GM19193 (cell line): ENCODE measurements around the gene TMEM263.

Source experiments
- POLR2A ChIP-seq: IDR thresholded peaks from 4 replicates; pipeline ENCODE4 v1.6.1; 2011; ENCODE audit not compliant: insufficient read depth, insufficient read length; ENCODE audit errors: extremely low read depth

Gene TMEM263

DNA sequence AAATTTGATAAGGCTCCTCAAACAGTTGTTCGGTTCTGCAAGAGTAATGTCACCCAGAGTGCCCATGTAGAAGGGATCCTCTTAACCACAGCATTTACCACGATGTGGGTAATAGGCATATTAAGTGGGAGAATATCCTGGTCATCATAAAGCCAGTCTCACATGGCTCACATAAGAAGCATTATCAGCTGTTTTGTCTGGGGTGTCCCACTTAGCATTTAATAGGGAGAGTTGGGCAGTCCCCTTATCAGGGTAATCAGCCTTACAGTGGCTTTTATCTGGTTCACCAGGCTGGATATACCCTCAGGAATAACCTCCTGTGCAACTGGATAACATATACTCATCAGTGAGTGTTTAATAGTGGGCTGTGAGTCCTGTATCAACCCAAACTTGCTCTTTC lies 12.9 kb upstream of the TMEM263 start:
- no peak for TF ChIP-seq POLR2A

- no peak for TF ChIP-seq POLR2A
Measured at GRCh38 chr12:106945261-106945851, 10.4 kb upstream of the TMEM263 start.

DNA sequence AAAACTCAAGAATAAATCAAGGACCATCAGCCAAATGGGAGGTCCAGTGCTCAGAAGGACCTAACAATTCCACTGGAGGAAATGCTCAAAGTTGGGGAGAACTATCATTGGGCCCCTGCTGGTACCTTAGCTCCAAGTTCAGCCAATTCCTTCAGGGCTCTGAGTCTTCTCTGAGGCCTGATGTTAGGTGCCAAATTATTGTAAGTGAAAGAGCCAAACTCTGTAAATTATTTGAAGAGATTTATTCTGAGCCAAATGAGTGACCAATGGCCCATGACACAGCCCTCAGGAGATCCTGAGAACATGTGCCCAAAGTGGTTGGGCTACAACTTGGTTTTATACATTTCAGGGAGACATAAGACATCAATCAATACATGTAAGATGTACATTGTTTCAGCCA lies 8.2 kb upstream of the TMEM263 start:
- no peak for TF ChIP-seq POLR2A

DNA sequence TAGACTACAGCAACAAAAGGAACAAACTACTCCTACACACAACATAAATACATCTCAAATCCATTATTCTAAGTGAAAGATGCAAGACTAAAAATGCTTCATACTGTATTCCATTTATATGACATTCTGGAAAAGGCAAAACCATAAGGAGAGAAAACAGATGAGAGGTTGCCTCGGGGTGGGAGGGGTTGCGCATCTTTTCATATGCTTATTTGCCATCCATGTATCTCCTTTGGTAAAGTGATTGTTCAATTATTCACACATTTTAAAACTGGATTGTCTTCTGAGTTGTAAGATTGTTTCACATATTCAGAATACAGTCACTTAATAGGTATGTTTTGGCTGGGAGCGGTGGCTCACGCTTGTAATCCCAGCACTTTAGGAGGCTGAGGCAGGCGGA lies 5.1 kb upstream of the TMEM263 start:
- TF ChIP-seq POLR2A: no peak

DNA sequence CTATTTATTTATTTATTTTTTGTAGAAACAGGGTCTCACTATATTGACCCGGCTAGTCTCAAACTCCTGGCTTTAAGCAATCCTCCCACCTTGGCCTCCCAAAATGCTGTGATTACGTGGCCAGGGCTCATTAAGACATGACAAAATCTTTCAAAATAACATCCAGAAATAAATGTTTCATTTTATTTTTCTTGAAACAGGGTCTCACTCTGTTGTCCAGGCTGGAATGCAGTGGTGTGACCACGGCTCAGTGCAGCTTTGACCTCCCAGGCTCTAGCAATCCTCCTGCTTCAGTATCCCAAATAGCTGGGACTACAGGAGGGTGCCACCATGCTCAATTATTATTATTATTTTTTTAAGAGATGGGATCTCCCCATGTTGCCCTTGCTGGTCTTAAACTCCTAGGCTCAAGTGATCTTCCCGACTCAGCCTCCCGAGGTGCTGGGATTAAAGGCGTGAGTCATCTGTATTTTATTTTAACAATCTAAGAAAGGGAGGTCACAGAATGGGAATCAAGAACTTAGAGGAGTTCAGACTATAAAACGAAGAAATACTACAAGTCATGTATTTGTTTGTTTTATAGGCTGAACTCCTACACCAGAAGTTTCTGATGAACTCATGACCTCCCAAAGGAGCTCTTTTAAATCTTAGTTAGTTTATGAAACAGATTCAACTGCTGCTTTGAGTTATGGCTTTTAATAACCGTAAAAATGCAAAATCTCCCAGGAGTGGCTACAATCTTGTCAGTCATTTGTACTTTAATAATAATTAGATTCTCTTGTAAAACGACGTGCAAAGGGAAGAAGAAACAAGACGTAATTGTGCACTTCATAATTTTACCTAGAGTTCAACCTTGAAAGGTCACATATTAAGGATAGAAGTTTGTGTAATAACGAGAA lies 2.1 kb upstream of the TMEM263 start:
- TF ChIP-seq POLR2A: no peak

DNA sequence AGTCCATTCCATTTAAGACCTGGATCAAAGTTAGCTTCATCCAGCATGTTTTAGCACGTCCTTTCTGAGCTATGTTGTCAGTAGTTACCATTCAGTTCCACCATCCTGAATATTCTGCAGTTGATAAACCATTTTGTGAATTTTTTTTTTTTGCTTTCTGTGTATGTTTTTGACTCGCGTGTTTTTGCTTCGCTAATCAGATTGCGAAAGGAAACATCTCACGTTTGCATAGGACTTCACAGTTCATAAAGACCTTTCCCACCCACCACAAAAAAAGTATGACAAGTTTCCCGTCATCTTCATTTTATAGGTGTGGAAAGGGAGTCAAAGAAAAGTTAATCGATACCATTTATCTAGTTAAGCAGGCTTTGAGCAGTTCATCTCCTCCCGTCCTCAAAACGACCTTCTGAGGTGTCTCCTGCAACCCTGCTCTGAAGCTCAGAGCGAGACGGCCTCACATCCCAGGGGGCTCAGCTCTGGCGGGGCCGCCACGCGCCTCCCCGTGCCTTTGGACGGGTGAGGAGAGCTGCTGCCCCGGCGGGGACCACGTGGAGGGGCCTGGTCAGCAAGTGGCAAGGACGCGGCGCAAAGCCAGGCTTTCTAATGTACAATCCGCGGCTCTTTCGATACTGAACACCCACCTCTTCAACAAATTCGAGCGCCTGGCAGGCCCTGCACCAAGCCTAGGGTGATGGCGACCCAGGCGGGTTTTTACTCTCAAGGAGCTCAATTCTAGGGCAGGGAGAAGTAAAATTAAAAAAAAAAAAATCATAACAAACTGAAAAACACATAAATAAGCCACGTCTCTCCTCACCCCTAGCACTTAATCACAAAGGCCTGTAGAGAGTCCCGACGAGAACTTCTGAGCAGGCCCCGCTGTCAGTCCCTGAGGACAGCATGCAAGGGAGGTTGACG lies 988 bp upstream of the TMEM263 start:
- TF ChIP-seq POLR2A: no peak

DNA sequence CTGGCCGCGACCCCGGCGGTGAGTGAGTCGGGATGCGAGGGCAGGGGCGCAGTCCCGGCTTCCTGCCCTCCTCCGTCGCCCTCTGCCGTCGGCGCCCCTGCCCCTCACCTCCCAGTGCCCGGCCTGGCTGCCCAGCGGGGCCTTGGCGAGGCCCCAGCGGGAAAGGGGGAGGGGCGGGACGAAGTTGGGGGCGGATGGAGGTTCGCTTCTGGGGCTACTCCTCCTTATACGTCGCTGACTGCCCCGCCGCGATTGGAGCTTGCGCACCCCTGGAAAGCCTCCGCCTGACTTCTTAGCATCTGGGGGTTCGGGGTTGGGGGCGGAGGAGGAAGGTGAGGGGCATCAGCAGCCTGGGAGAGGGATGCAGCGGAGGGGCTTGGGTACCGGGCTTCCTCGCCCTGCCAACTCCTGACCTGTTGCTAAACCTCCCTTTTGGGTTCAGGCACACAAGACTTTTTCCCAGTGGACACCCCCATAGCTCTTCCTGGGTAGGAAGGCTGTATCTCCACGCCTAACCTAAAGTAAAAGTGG lies 406 bp downstream of the TMEM263 start:
- no peak for TF ChIP-seq POLR2A

DNA sequence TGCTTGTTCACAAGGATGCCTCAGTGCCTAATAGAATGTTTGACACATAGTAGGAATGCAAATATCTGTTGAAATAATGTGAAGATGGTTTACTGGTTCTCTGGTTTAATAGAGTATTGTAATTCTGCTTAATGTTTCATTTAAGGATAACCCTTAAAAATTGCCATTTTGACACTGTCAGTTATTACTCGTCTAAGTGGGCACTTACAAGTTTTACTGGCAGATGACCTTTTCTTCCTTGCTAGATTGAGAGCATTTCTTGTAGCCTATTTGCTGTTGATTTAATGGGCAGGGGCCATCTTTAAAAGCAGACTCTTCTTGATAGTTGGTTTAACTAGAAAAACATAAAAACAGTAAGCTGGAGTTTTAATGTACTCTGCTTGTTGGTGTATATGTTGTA lies 1.9 kb downstream of the TMEM263 start:
- TF ChIP-seq POLR2A: no peak

- no peak for TF ChIP-seq POLR2A
Measured at GRCh38 chr12:106960443-106960842, 4.7 kb downstream of the TMEM263 start.

GRCh38 chr12:106962286-106962685 lies 6.6 kb downstream of the TMEM263 start:
- no peak for TF ChIP-seq POLR2A

DNA sequence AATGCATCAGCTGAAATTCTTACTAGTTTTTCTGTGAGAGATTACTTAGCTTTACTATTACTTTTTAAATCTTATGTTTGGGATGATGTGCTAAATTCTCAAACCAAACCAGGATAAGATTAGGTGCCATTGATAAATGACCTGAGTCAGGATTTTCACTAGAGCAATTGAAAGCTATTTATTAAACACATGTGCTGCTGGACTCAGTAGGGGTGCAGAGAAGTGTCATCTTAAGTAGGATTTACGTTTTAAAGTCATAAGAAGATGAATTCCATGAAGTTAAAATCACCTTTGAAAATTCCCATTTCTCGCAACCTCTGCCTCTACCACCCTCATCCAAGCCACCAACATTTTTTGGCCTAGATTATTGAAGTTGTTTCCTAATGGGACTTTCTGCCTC lies 8.8 kb downstream of the TMEM263 start:
- no peak for TF ChIP-seq POLR2A

- no peak for TF ChIP-seq POLR2A
Measured at GRCh38 chr12:106971065-106971464, 15.4 kb downstream of the TMEM263 start.

DNA sequence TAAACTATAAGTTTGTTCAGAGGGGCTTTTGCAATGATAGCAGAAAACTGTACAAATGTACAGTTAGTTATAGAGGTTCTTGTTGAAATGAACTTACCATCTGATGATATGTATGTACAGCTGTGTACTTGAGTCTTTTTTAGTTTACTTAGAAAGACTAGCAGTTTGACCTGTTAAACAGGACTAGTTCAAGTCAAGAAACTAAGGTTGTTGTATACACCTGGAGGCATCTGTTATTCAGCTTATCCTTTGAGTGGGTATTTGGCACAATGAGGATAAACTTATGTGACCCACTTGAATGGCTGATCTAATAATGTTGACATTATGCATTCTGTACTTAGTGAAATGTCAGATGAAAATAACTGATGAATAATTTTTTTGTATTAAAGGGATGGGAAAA lies 17.8 kb downstream of the TMEM263 start:
- no peak for TF ChIP-seq POLR2A

DNA sequence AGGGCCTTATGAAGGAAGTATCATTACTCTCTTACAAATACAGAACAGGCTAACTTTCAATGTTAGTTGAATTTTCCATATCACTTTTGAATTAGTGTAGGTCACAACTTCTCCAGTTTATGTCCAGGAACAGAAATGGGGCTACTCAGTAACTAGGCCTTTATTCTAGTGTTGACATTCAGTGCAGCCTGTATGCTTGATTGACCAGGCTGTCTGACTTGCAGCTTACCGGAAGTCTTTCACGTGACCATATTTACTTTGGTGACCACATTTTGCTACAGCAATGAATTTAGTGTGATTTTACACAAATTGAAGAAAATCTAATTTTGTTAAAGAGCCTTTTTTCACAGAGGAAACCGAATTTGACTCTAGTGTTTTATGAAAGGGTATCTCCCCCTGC lies 18.8 kb downstream of the TMEM263 start:
- no peak for TF ChIP-seq POLR2A

GRCh38 chr12:106975098-106975497 lies 19.4 kb downstream of the TMEM263 start:
- no peak for TF ChIP-seq POLR2A

- TF ChIP-seq POLR2A: no peak
Measured at GRCh38 chr12:106975993-106976658, 20.4 kb downstream of the TMEM263 start.
